Peyer's patch (tissue), 4 donors: Measurements from ENCODE around the gene GJA4. TPM values are rescaled to one million over a fixed set of nuclear protein-coding genes. Genes with fewer than 3 reads are reported as not detected.

Source experiments
- DNase-seq, 3 donors: peaks; one replicate each; pipeline ENCODE4 v3.0.0-alpha.2; 2017 to 2019
- H3K27ac ChIP-seq, 4 donors: fragments of 200-600 bp; sonication (generic); one replicate each; pipeline ENCODE4 v1.5.1; 2016 to 2019
- H3K27me3 ChIP-seq, 2 donors: fragments of 200-600 bp; sonication (generic); one replicate each; pipeline ENCODE4 v1.5.1; 2019
- H3K36me3 ChIP-seq, 3 donors: fragments of 200-600 bp; sonication (generic); one replicate each; pipeline ENCODE4 v1.5.1; 2016 to 2019
- H3K4me1 ChIP-seq, 4 donors: fragments of 200-600 bp; sonication (generic); one replicate each; pipeline ENCODE4 v1.5.1; 2016 to 2019
- H3K4me3 ChIP-seq, 4 donors: fragments of 200-600 bp; sonication (generic); 1 replicate in 3 of 4; 2 replicates in 1 of 4; pipeline ENCODE4 v1.5.1; 2016 to 2019; ENCODE audit warnings: mild to moderate bottlenecking in 1 of 4
- H3K9me3 ChIP-seq, 4 donors: fragments of 200-600 bp; sonication (generic); one replicate each; pipeline ENCODE4 v1.5.1; 2016 to 2019; ENCODE audit warnings: mild to moderate bottlenecking in 1 of 4
- CTCF ChIP-seq, 6 experiments: fragments of 450-650 bp in 4 of 6; fragments of 200-600 bp in 2 of 6; sonication (generic) in 1 of 6; IDR thresholded peaks; one replicate each; pipeline ENCODE4 v1.5.1; 2017 to 2019; ENCODE audit warnings: antibody characterized with exemption in 6 of 6, mild to moderate bottlenecking in 3 of 6, moderate library complexity in 1 of 6
- POLR2A ChIP-seq, 2 donors: fragments of 450-650 bp; IDR thresholded peaks; one replicate each; pipeline ENCODE4 v1.5.1; 2017; ENCODE audit warnings: antibody characterized with exemption in 2 of 2, mild to moderate bottlenecking in 2 of 2, moderate library complexity in 2 of 2
- total RNA-seq, 4 donors: library from RNA; depleted of rRNA; stranded (reverse); fragments of >200 nt; gene quantifications; one replicate each; pipeline ENCODE4 v1.1.0, GENCODE V29; 2016

The GJA4 gene
- total RNA-seq, 4 donors from 2014 or later: 2.5 to 6.1 (median 4.3) TPM

- H3K36me3 ChIP-seq: no peaks in the 10 kb centered on the region
- DNase-seq: no peak
Observed at GRCh38 chr1:34761176-34761761, 31.5 kb upstream of the GJA4 start.

GRCh38 chr1:34761776-34762307 lies 31.0 kb upstream of the GJA4 start:
- H3K4me1 ChIP-seq: no peaks in the 10 kb centered on the region
- no peaks in the 10 kb centered on the region for H3K27me3 ChIP-seq
- no peaks in the 10 kb centered on the region for H3K9me3 ChIP-seq

More at GRCh38 chr1:34761176-34761761, 31.5 kb upstream of the GJA4 start:
- TF ChIP-seq CTCF (IDR thresholded peaks at IDR 0.05): no peak
- TF ChIP-seq POLR2A (IDR thresholded peaks at IDR 0.05): no peak
- no peaks in the 10 kb centered on the region for H3K27me3 ChIP-seq
- no peak overlapping the region for H3K4me3 ChIP-seq
- no peaks in the 10 kb centered on the region for H3K4me1 ChIP-seq
- H3K9me3 ChIP-seq: no peaks in the 10 kb centered on the region
- H3K27ac ChIP-seq: no peak overlapping the region

GRCh38 chr1:34762474-34763141 lies 30.2 kb upstream of the GJA4 start:
- no peaks in the 10 kb centered on the region for H3K4me1 ChIP-seq
- no peak for DNase-seq
- TF ChIP-seq CTCF (IDR thresholded peaks at IDR 0.05): no peak
- TF ChIP-seq POLR2A (IDR thresholded peaks at IDR 0.05): no peak
- H3K27me3 ChIP-seq: no peaks in the 10 kb centered on the region
- no peak overlapping the region for H3K4me3 ChIP-seq
- H3K36me3 ChIP-seq: no peaks in the 10 kb centered on the region
- no peaks in the 10 kb centered on the region for H3K9me3 ChIP-seq
- no peak overlapping the region for H3K27ac ChIP-seq

More at GRCh38 chr1:34761776-34762307, 31.0 kb upstream of the GJA4 start:
- no peak overlapping the region for H3K4me3 ChIP-seq
- no peaks in the 10 kb centered on the region for H3K36me3 ChIP-seq
- TF ChIP-seq POLR2A (IDR thresholded peaks at IDR 0.05) (no peak), CTCF (IDR thresholded peaks at IDR 0.05) (no peak)
- no peak for DNase-seq
- no peak overlapping the region for H3K27ac ChIP-seq

GRCh38 chr1:34763142-34763781 lies 29.5 kb upstream of the GJA4 start:
- Histone ChIP-seq H3K9me3 (no peaks in the 10 kb centered on the region), H3K27me3 (no peaks in the 10 kb centered on the region), H3K27ac (no peak overlapping the region), H3K4me3 (no peak overlapping the region), H3K4me1 (no peaks in the 10 kb centered on the region), H3K36me3 (no peaks in the 10 kb centered on the region)
- TF ChIP-seq CTCF (IDR thresholded peaks at IDR 0.05) (no peak), POLR2A (IDR thresholded peaks at IDR 0.05) (no peak)
- no peak for DNase-seq

- Histone ChIP-seq H3K4me1 (no peaks in the 10 kb centered on the region), H3K27me3 (no peaks in the 10 kb centered on the region), H3K36me3 (no peaks in the 10 kb centered on the region), H3K9me3 (no peaks in the 10 kb centered on the region), H3K4me3 (no peak overlapping the region), H3K27ac (no peak overlapping the region)
- TF ChIP-seq CTCF (IDR thresholded peaks at IDR 0.05) (no peak), POLR2A (IDR thresholded peaks at IDR 0.05) (no peak)
- no peak for DNase-seq
Observed at GRCh38 chr1:34768856-34769255, 23.9 kb upstream of the GJA4 start.
